Mammary epithelial cell (primary cell): ENCODE measurements around the gene UBAC2.

Source experiments
- EZH2 ChIP-seq: IDR thresholded peaks from 2 replicates; pipeline ENCODE4 v1.6.1; 2012; ENCODE audit warnings: low read length, inconsistent platforms, borderline replicate concordance
- TF ChIP-seq, protein P1 (sequence below), 2 donors: IDR thresholded peaks in 1 of 2; conservative IDR thresholded peaks in 1 of 2; 2 replicates each; pipeline ENCODE4 v1.5.1; 2011 to 2012; ENCODE audit warnings: inconsistent platforms in 2 of 2, low read length in 2 of 2, mild to moderate bottlenecking in 2 of 2, control low read depth in 1 of 2, low read depth in 1 of 2; ENCODE audit not compliant: insufficient read depth in 1 of 2; ENCODE audit errors: extremely low read depth in 1 of 2

- TF ChIP-seq, protein P1, sequence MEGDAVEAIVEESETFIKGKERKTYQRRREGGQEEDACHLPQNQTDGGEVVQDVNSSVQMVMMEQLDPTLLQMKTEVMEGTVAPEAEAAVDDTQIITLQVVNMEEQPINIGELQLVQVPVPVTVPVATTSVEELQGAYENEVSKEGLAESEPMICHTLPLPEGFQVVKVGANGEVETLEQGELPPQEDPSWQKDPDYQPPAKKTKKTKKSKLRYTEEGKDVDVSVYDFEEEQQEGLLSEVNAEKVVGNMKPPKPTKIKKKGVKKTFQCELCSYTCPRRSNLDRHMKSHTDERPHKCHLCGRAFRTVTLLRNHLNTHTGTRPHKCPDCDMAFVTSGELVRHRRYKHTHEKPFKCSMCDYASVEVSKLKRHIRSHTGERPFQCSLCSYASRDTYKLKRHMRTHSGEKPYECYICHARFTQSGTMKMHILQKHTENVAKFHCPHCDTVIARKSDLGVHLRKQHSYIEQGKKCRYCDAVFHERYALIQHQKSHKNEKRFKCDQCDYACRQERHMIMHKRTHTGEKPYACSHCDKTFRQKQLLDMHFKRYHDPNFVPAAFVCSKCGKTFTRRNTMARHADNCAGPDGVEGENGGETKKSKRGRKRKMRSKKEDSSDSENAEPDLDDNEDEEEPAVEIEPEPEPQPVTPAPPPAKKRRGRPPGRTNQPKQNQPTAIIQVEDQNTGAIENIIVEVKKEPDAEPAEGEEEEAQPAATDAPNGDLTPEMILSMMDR (conservative IDR thresholded peaks at IDR 0.05 in 1 of 2, IDR thresholded peaks at IDR 0.05 in 1 of 2; ENCODE audit: extremely low read depth in 1 of 2, insufficient read depth in 1 of 2, low read depth in 1 of 2, low read length in 2 of 2) = no peak
- no peak for TF ChIP-seq EZH2
Measured at GRCh38 chr13:99356012-99356261, 155.3 kb downstream of the UBAC2 start.
